Breast epithelium (tissue), 3 donors: ENCODE data around the gene ADCY5.

Source experiments
- CTCF ChIP-seq, 3 donors: fragments of 450-650 bp; IDR thresholded peaks; one replicate each; pipeline ENCODE4 v1.5.1; 2016 to 2017; ENCODE audit warnings: antibody characterized with exemption in 3 of 3, mild to moderate bottlenecking in 3 of 3, moderate library complexity in 3 of 3
- POLR2A ChIP-seq: fragments of 450-650 bp; IDR thresholded peaks from one replicate; pipeline ENCODE4 v1.6.1; 2016; ENCODE audit warnings: antibody characterized with exemption, mild to moderate bottlenecking, moderate library complexity
- POLR2AphosphoS5 ChIP-seq, 3 donors: sonication (generic); formaldehyde crosslinking; IDR thresholded peaks; one replicate each; pipeline ENCODE4 v1.6.1; 2017; ENCODE audit warnings: antibody characterized with exemption in 3 of 3

GRCh38 chr3:123409443-123410148, 39.3 kb downstream of the ADCY5 start:
- TF ChIP-seq CTCF (IDR thresholded peaks at IDR 0.05) (no peak), POLR2AphosphoS5 (IDR thresholded peaks at IDR 0.05) (no peak), POLR2A (no peak)
